Measurements from ENCODE around the gene MAST4.

GRCh38 chr5:66738136-66738535, 141.9 kb downstream of the MAST4 start:
- TF ChIP-seq CTCF (conservative IDR thresholded peaks at IDR 0.05 in 1 of 2, IDR thresholded peaks at IDR 0.05 in 1 of 2; ENCODE audit: low read depth in 1 of 2, low read length in 2 of 2) (no peak), EZH2 (IDR thresholded peaks at IDR 0.05; ENCODE audit: low read length, missing control alignments) (no peak)

Data from fibroblast of lung (primary cell).